CD8-positive, alpha-beta memory T cell (primary cell): ENCODE measurements around the gene MOB3B. TPM values are rescaled to one million over a fixed set of nuclear protein-coding genes. Genes with fewer than 3 reads are reported as not detected.

Source experiments
- CTCF ChIA-PET: fragments of 350-600 bp; sonication (Branson Sonifier 250); formaldehyde crosslinking; loops from one replicate; lab custom pipeline; 2021; ENCODE audit warnings: antibody characterized with exemption; lab: Charles Lee
- POLR2A ChIA-PET: fragments of 350-600 bp; sonication (Branson Sonifier 250); formaldehyde crosslinking; loops from one replicate; lab custom pipeline; 2021; ENCODE audit warnings: antibody characterized with exemption; lab: Charles Lee
- DNase-seq, 5 donors: peaks; one replicate each; pipeline versions ENCODE4 v3.0.0 to v3.0.0-alpha.2; 2020 to 2022; ENCODE audit warnings: mixed read lengths in 1 of 5
- H3K27ac ChIP-seq: one replicate; pipeline ENCODE4 v1.7.0; 2013; ENCODE audit warnings: low read depth, mild to moderate bottlenecking, low read length, moderate library complexity
- H3K27me3 ChIP-seq: 2 replicates; pipeline ENCODE4 v1.7.0; 2013; ENCODE audit warnings: low read length, mild to moderate bottlenecking; ENCODE audit not compliant: insufficient read depth, poor library complexity, severe bottlenecking
- H3K36me3 ChIP-seq: 2 replicates; pipeline ENCODE4 v1.7.0; 2013; ENCODE audit warnings: mild to moderate bottlenecking, low read length, moderate library complexity; ENCODE audit not compliant: insufficient read depth
- H3K4me1 ChIP-seq: 2 replicates; pipeline ENCODE4 v1.7.0; 2013; ENCODE audit warnings: mild to moderate bottlenecking, low read length, moderate library complexity; ENCODE audit not compliant: insufficient read depth
- H3K4me3 ChIP-seq: 2 replicates; pipeline ENCODE4 v1.7.0; 2013; ENCODE audit warnings: mild to moderate bottlenecking, low read length
- H3K9me3 ChIP-seq: 2 replicates; pipeline ENCODE4 v1.7.0; 2013; ENCODE audit warnings: mild to moderate bottlenecking, low read length
- H3K27ac Mint-ChIP-seq, 8 donors: one replicate each; pipeline ENCODE4 v1.8.0; 2020 to 2021; ENCODE audit warnings: mixed read lengths in 8 of 8, mild to moderate bottlenecking in 6 of 8, inconsistent platforms in 3 of 8, moderate library complexity in 3 of 8
- H3K27me3 Mint-ChIP-seq, 2 donors: one replicate each; pipeline ENCODE4 v1.8.0; 2020 to 2021; ENCODE audit warnings: mixed read lengths in 2 of 2, mild to moderate bottlenecking in 1 of 2, moderate library complexity in 1 of 2
- H3K36me3 Mint-ChIP-seq, 3 donors: one replicate each; pipeline ENCODE4 v1.8.0; 2020 to 2021; ENCODE audit warnings: mixed read lengths in 3 of 3, inconsistent platforms in 1 of 3, mild to moderate bottlenecking in 1 of 3
- H3K4me1 Mint-ChIP-seq, 3 donors: one replicate each; pipeline ENCODE4 v1.8.0; 2020 to 2021; ENCODE audit warnings: mixed read lengths in 3 of 3, inconsistent platforms in 1 of 3, mild to moderate bottlenecking in 1 of 3
- H3K4me3 Mint-ChIP-seq, 7 donors: one replicate each; pipeline ENCODE4 v1.8.0; 2020 to 2021; ENCODE audit warnings: mixed read lengths in 7 of 7, mild to moderate bottlenecking in 6 of 7, moderate library complexity in 4 of 7, inconsistent platforms in 2 of 7
- H3K9me3 Mint-ChIP-seq, 5 donors: one replicate each; pipeline ENCODE4 v1.8.0; 2020 to 2022; ENCODE audit warnings: mixed read lengths in 5 of 5, mild to moderate bottlenecking in 3 of 5, moderate library complexity in 2 of 5, inconsistent platforms in 1 of 5
- polyA plus RNA-seq: library from polyadenylated mRNA; unstranded; fragments of 300-500 nt; fragmentation: Illumina TruSeq; gene quantifications from one replicate; pipeline ENCODE4 v1.2.3, GENCODE V29; 2021
- total RNA-seq, 2 experiments: library from RNA; stranded (reverse); gene quantifications; one replicate each; pipeline ENCODE4 v1.2.3, GENCODE V29; 2021

Gene MOB3B
- total and polyA plus RNA-seq, 3 experiments from 2014 or later = 0.07 to 0.29 (median 0.20) TPM

DNA sequence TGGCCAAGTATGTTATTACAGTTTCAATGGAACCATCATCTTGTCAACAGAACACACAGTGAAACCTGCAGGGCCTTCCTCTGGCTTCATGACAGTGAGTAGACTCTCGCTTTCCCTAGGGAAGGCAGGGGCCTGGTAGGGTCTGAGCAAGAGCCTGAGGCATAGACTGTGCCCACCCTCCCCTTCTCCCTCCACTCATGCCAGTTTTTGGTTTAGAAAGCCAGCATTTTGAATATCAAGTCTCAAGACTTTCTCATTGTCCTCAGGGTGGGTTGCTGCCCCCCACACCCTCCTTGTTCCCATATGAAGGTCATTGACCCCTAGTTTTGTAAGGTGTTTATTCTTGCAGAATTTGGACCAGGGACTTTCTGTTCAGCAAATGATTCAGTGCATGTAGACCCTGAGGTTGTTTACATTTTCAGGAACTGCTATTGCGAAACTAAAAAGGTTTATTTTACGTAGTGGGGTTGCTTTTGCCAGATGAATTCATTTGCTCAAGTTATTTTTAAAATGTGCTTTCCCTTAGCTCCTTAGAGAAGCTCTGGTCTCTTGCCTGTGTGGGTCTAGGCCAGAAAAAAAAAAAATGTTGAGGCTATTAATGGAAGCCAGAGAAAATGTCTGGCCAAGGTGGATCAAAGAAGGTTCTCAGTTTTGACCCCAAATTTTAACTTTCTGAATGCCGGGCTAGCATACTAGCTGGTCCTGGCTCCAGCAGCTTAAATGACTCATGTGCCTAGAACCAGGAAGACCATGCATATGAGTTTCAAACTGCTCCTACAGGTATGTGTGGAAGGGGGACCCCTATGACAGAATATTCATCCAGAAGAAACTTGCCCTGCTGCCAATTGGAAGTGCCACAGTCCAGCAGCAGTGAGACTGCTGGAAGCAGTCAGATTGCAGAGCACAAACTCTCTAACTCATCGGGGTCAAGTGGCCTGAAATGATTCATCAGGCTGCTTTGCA, 10.1 kb upstream of the MOB3B start:
- Mint-ChIP-seq H3K27ac (no peak overlapping the region), H3K4me3 (no peak overlapping the region), H3K9me3 (no peaks in the 10 kb centered on the region), H3K4me1 (no peaks in the 10 kb centered on the region), H3K36me3 (peaks cover 10 to 30% (median 16%) of the 10 kb centered on the region in 3 donors), H3K27me3 (no peaks in the 10 kb centered on the region)
- POLR2A ChIA-PET = no interaction called here
- no peaks in the 10 kb centered on the region for H3K36me3 ChIP-seq
- H3K27me3 ChIP-seq = no peaks in the 10 kb centered on the region
- no peak overlapping the region for H3K4me3 ChIP-seq
- no peaks in the 10 kb centered on the region for H3K9me3 ChIP-seq
- no peak for DNase-seq
- no peaks in the 10 kb centered on the region for H3K4me1 ChIP-seq
- no peak overlapping the region for H3K27ac ChIP-seq
- CTCF ChIA-PET = interaction anchor here (2.5 kb wide), 1 partner anchor 10 kb away, joined by 12 read pairs; the partner anchor contains the start of gene MOB3B

DNA sequence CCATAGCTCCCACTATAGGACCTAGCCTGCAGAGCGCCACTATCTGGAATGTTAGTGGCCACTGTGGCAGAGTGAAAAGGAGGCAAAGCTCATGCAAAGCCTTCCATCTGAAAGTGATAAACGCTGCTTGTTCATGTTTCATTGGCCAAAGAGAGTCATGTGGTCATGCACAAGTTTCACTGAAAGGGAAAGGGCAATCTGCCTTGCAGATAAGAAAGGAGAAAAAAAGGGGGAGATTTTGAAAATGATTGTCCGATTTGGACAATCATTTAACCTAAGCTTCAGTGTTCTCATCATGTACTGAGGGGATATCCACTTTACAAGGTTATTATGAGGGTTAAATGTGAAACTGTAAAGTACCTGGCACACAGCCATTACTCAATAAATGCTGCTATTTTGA, 9.0 kb upstream of the MOB3B start:
- Histone ChIP-seq H3K36me3 (no peaks in the 10 kb centered on the region), H3K27me3 (no peaks in the 10 kb centered on the region), H3K9me3 (no peaks in the 10 kb centered on the region), H3K4me1 (no peaks in the 10 kb centered on the region), H3K27ac (no peak overlapping the region), H3K4me3 (no peak overlapping the region)
- H3K27ac Mint-ChIP-seq = no peak overlapping the region
- no peak for DNase-seq
- POLR2A ChIA-PET = no interaction called here
- peaks cover 3 to 26% (median 13%) of the 10 kb centered on the region in 3 donors for H3K36me3 Mint-ChIP-seq
- no peaks in the 10 kb centered on the region for H3K4me1 Mint-ChIP-seq
- CTCF ChIA-PET = interaction anchor here (2.5 kb wide), 1 partner anchor 9 kb away, joined by 12 read pairs; the partner anchor contains the start of gene MOB3B
- H3K9me3 Mint-ChIP-seq = no peaks in the 10 kb centered on the region
- H3K4me3 Mint-ChIP-seq = no peak overlapping the region
- H3K27me3 Mint-ChIP-seq = no peaks in the 10 kb centered on the region

DNA sequence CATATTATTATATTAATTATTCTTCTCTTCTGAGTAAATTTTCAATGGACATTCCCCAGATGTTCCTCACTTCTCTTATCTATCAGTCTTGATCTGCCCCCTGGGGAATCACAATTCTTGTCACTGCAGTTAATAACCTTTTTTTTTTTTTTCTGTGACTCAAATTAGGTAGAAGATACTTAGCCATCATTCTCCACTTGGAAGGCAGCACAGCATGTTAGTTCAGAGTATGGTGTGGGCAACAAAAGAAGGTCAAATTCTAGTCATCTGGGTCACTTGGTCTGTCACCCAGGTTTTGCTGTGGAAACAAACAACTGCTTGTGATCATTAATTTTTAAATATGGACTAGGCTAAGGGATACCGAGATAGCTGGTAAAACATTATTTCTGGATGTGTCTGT, 8.1 kb upstream of the MOB3B start:
- Histone ChIP-seq H3K27me3 (no peaks in the 10 kb centered on the region), H3K36me3 (no peaks in the 10 kb centered on the region), H3K4me3 (no peak overlapping the region), H3K4me1 (no peaks in the 10 kb centered on the region), H3K9me3 (no peaks in the 10 kb centered on the region), H3K27ac (no peak overlapping the region)
- Mint-ChIP-seq H3K4me1 (no peaks in the 10 kb centered on the region), H3K4me3 (no peak overlapping the region), H3K27me3 (no peaks in the 10 kb centered on the region), H3K9me3 (no peaks in the 10 kb centered on the region), H3K27ac (no peak overlapping the region), H3K36me3 (peaks cover 0 to 19% (median 13%) of the 10 kb centered on the region in 3 donors)
- DNase-seq = no peak
- ChIA-PET CTCF (no interaction called here), POLR2A (no interaction called here)

DNA sequence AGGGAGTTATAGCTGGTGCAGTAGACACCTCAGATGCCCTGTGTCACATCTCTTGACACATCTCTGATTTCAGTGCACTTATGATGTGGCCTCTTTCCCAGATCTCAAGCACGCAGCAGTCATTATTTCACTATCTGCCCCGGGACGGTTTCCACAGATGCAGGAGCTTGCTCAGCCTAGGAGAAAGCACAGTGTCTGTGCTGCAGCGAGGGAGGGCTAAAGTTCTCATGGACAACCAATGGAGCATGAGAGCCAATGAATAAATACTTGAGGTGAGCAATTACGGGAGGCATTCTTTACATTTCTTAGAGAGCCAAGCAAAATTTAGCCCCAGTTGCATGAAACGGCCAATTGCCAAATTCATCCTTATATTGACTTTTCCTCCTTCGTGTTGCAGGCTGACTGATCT, 7.4 kb upstream of the MOB3B start:
- Mint-ChIP-seq H3K4me1 (no peaks in the 10 kb centered on the region), H3K4me3 (no peak overlapping the region), H3K9me3 (no peaks in the 10 kb centered on the region), H3K27ac (no peak overlapping the region), H3K27me3 (no peaks in the 10 kb centered on the region), H3K36me3 (peaks cover 0 to 13% (median 11%) of the 10 kb centered on the region in 3 donors)
- Histone ChIP-seq H3K9me3 (no peaks in the 10 kb centered on the region), H3K4me3 (no peak overlapping the region), H3K27ac (no peak overlapping the region), H3K36me3 (no peaks in the 10 kb centered on the region), H3K4me1 (no peaks in the 10 kb centered on the region), H3K27me3 (no peaks in the 10 kb centered on the region)
- ChIA-PET CTCF (no interaction called here), POLR2A (no interaction called here)
- DNase-seq = no peak

DNA sequence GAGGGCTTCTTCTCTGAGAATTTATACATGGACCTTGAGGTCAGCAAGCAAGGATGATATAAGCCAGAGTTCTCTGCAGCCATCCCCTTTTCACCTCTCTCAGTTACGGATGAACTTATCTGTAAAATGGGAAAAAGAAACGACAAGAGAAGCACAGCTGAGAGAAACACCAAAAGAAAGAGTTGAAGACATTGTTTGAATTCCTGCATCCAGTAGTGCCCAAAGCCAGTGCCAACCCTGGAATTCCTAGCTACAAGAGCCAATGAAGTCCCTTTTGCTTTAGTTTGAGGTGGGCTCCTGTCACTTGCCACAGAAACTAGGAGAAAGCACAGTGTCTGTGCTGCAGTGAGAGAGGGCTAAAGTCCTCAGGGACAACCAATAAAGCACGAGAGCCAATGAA, 6.6 kb upstream of the MOB3B start:
- ChIA-PET CTCF (no interaction called here), POLR2A (no interaction called here)
- Mint-ChIP-seq H3K4me1 (no peaks in the 10 kb centered on the region), H3K36me3 (peaks cover 0 to 11% (median 8%) of the 10 kb centered on the region in 3 donors), H3K27me3 (no peaks in the 10 kb centered on the region), H3K9me3 (no peaks in the 10 kb centered on the region), H3K27ac (no peak overlapping the region), H3K4me3 (no peak overlapping the region)
- no peak for DNase-seq
- Histone ChIP-seq H3K9me3 (no peaks in the 10 kb centered on the region), H3K4me3 (no peak overlapping the region), H3K27ac (no peak overlapping the region), H3K4me1 (no peaks in the 10 kb centered on the region), H3K36me3 (no peaks in the 10 kb centered on the region), H3K27me3 (no peaks in the 10 kb centered on the region)

DNA sequence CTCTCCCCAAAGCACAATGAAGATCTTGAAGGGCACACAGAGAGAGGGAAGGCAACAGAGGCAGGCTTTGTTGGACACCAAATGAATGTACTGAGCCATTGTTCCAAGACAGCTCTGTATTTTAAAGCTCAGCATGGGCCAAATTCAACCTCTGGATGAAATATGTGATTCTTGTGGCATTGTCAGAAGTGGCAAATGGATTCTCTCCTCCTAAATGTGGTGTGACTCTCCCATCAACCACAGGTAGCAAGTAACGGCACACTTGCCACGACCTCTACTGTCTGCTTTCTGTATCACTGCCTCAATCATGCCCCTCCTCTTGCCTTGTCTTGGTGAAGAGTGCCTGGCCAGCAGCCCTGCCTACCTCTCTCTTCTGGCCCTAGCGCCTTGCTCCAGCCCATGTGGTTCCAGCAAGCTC, 6.1 kb upstream of the MOB3B start:
- Mint-ChIP-seq H3K4me1 (no peaks in the 10 kb centered on the region), H3K27me3 (no peaks in the 10 kb centered on the region), H3K27ac (no peak overlapping the region), H3K36me3 (peaks cover 0 to 8% (median 8%) of the 10 kb centered on the region in 3 donors), H3K9me3 (no peaks in the 10 kb centered on the region), H3K4me3 (no peak overlapping the region)
- CTCF ChIA-PET = no interaction called here
- Histone ChIP-seq H3K27me3 (no peaks in the 10 kb centered on the region), H3K27ac (no peak overlapping the region), H3K9me3 (no peaks in the 10 kb centered on the region), H3K36me3 (no peaks in the 10 kb centered on the region), H3K4me3 (no peak overlapping the region), H3K4me1 (no peaks in the 10 kb centered on the region)
- no peak for DNase-seq
- POLR2A ChIA-PET = no interaction called here

DNA sequence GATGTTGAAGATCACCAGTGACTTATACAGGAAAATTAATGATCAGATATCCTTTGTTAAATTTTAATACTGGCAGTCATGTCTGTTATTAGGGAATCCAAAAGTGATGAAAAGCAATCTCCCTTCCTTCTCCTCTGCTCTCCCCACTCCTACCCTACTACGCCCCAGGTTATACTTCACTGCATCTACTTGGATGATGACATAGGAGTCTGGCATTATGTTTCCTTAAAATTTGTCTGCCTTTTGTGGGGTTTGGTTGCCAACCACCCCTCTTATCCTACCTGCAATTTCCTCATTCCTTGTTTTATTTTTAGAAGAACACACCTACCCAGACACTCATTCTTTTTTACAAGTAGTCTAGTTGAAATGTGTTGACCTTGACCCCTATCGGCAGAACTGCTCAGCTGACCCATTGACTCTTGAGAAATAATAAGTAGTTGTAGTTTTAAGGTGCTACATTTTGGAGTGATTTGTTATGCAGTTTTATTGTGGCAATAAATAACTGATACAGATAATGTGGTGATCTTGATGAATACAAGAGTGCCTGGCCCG, 5.1 kb upstream of the MOB3B start:
- Mint-ChIP-seq H3K4me1 (peaks cover 0 to 3% (median 2%) of the 10 kb centered on the region in 3 donors), H3K27ac (no peak overlapping the region), H3K4me3 (peak overlapping the region in 1 of 7 donors; percentile 24), H3K36me3 (peaks cover 0 to 8% (median 8%) of the 10 kb centered on the region in 3 donors), H3K27me3 (no peaks in the 10 kb centered on the region), H3K9me3 (no peaks in the 10 kb centered on the region)
- no peaks in the 10 kb centered on the region for H3K36me3 ChIP-seq
- DNase-seq = no peak
- no peaks in the 10 kb centered on the region for H3K27me3 ChIP-seq
- H3K9me3 ChIP-seq = no peaks in the 10 kb centered on the region
- ChIA-PET POLR2A (no interaction called here), CTCF (no interaction called here)
- no peak overlapping the region for H3K27ac ChIP-seq
- no peaks in the 10 kb centered on the region for H3K4me1 ChIP-seq
- no peak overlapping the region for H3K4me3 ChIP-seq

DNA sequence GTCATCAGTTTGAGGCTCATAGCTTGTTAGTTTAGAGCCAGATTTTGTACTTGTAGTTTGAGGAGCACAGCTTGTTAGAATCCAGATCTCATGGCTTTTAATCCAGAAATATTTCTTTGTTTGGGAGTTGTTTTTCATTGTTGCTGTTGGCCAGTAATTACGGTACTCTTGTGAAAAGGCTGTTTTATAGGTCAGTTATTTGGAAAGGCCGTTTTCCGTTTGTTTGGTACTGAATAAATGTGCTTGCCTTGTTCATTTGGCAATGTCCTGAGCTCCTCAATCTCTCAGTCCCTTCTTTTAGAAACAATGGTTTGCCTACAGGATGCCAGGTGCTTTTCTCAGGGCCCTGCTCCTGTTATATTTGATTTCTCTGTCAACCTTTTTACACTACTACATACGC, 4.5 kb upstream of the MOB3B start:
- no peak overlapping the region for H3K4me3 Mint-ChIP-seq
- no peaks in the 10 kb centered on the region for H3K27me3 ChIP-seq
- H3K4me1 ChIP-seq = no peaks in the 10 kb centered on the region
- no peak for DNase-seq
- H3K27ac Mint-ChIP-seq = no peak overlapping the region
- POLR2A ChIA-PET = no interaction called here
- no peak overlapping the region for H3K27ac ChIP-seq
- H3K27me3 Mint-ChIP-seq = no peaks in the 10 kb centered on the region
- H3K4me3 ChIP-seq = no peak overlapping the region
- H3K9me3 ChIP-seq = no peaks in the 10 kb centered on the region
- peaks cover 0 to 4% (median 3%) of the 10 kb centered on the region in 3 donors for H3K4me1 Mint-ChIP-seq
- no peaks in the 10 kb centered on the region for H3K9me3 Mint-ChIP-seq
- CTCF ChIA-PET = no interaction called here
- peaks cover 0 to 8% (median 8%) of the 10 kb centered on the region in 3 donors for H3K36me3 Mint-ChIP-seq
- H3K36me3 ChIP-seq = no peaks in the 10 kb centered on the region
